SK-N-SH (cell line): ENCODE results near the gene TSSK2.

Source experiments
- CHD2 ChIP-seq: fragments of 150-350 bp; IDR thresholded peaks from 2 replicates; pipeline ENCODE4 v1.6.1; 2018; ENCODE audit warnings: low read length; ENCODE audit not compliant: partially characterized antibody
- EZH2phosphoT487 ChIP-seq: fragments of 200-600 bp; sonication (generic); IDR thresholded peaks from 2 replicates; pipeline ENCODE4 v1.6.1; 2017; ENCODE audit warnings: low read depth, mixed run types, mild to moderate bottlenecking, antibody characterized with exemption, moderate library complexity, borderline replicate concordance
- MXI1 ChIP-seq: IDR thresholded peaks from 2 replicates; pipeline ENCODE4 v1.6.1; 2012; ENCODE audit warnings: mild to moderate bottlenecking, low read depth, low read length, improper control_type of control experiment
- POLR2AphosphoS5 ChIP-seq: IDR thresholded peaks from 2 replicates; pipeline ENCODE4 v1.6.1; 2012; ENCODE audit warnings: low read depth, low read length
- RAD21 ChIP-seq: IDR thresholded peaks from 2 replicates; pipeline ENCODE4 v1.6.1; 2012; ENCODE audit warnings: mild to moderate bottlenecking, low read length
- RFX5 ChIP-seq: IDR thresholded peaks from 2 replicates; pipeline ENCODE4 v1.6.1; 2012; ENCODE audit warnings: mild to moderate bottlenecking, improper control_type of control experiment, low read length
- SMC3 ChIP-seq: IDR thresholded peaks from 2 replicates; pipeline ENCODE4 v1.6.1; 2012; ENCODE audit warnings: low read depth, low read length, improper control_type of control experiment
- TAF1 ChIP-seq: IDR thresholded peaks from 2 replicates; pipeline ENCODE4 v1.6.1; 2012; ENCODE audit warnings: low read depth, mild to moderate bottlenecking, low read length, moderate library complexity, borderline replicate concordance
- USF2 ChIP-seq: fragments of 150-350 bp; IDR thresholded peaks from 2 replicates; pipeline ENCODE4 v1.6.1; 2017; ENCODE audit warnings: antibody characterized with exemption, low read length, low read depth, borderline replicate concordance
- YY1 ChIP-seq: IDR thresholded peaks from 2 replicates; pipeline ENCODE4 v1.4.0; 2012; ENCODE audit warnings: low read depth, mild to moderate bottlenecking
- TF ChIP-seq, protein P1 (sequence below): fragments of 200-600 bp; sonication (generic); IDR thresholded peaks from 2 replicates; pipeline ENCODE4 v1.6.1; 2017; ENCODE audit warnings: antibody characterized with exemption, mild to moderate bottlenecking, moderate library complexity
- TF ChIP-seq, protein P2 (sequence below): IDR thresholded peaks from 2 replicates; pipeline ENCODE4 v1.6.1; 2012; ENCODE audit warnings: mild to moderate bottlenecking, low read depth, low read length, moderate library complexity

GRCh38 chr22:19129871-19130270 lies 1.2 kb upstream of the TSSK2 start:
- TF ChIP-seq, protein P1, sequence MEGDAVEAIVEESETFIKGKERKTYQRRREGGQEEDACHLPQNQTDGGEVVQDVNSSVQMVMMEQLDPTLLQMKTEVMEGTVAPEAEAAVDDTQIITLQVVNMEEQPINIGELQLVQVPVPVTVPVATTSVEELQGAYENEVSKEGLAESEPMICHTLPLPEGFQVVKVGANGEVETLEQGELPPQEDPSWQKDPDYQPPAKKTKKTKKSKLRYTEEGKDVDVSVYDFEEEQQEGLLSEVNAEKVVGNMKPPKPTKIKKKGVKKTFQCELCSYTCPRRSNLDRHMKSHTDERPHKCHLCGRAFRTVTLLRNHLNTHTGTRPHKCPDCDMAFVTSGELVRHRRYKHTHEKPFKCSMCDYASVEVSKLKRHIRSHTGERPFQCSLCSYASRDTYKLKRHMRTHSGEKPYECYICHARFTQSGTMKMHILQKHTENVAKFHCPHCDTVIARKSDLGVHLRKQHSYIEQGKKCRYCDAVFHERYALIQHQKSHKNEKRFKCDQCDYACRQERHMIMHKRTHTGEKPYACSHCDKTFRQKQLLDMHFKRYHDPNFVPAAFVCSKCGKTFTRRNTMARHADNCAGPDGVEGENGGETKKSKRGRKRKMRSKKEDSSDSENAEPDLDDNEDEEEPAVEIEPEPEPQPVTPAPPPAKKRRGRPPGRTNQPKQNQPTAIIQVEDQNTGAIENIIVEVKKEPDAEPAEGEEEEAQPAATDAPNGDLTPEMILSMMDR: no peak
- TF ChIP-seq CHD2: no peak
- no peak for TF ChIP-seq RAD21
- no peak for TF ChIP-seq USF2
- TF ChIP-seq SMC3: no peak
- TF ChIP-seq TAF1: no peak
- no peak for TF ChIP-seq MXI1
- no peak for TF ChIP-seq YY1
- TF ChIP-seq POLR2AphosphoS5: no peak
- no peak for TF ChIP-seq RFX5
- TF ChIP-seq, protein P2, sequence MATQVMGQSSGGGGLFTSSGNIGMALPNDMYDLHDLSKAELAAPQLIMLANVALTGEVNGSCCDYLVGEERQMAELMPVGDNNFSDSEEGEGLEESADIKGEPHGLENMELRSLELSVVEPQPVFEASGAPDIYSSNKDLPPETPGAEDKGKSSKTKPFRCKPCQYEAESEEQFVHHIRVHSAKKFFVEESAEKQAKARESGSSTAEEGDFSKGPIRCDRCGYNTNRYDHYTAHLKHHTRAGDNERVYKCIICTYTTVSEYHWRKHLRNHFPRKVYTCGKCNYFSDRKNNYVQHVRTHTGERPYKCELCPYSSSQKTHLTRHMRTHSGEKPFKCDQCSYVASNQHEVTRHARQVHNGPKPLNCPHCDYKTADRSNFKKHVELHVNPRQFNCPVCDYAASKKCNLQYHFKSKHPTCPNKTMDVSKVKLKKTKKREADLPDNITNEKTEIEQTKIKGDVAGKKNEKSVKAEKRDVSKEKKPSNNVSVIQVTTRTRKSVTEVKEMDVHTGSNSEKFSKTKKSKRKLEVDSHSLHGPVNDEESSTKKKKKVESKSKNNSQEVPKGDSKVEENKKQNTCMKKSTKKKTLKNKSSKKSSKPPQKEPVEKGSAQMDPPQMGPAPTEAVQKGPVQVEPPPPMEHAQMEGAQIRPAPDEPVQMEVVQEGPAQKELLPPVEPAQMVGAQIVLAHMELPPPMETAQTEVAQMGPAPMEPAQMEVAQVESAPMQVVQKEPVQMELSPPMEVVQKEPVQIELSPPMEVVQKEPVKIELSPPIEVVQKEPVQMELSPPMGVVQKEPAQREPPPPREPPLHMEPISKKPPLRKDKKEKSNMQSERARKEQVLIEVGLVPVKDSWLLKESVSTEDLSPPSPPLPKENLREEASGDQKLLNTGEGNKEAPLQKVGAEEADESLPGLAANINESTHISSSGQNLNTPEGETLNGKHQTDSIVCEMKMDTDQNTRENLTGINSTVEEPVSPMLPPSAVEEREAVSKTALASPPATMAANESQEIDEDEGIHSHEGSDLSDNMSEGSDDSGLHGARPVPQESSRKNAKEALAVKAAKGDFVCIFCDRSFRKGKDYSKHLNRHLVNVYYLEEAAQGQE: no peak
- no peak for TF ChIP-seq EZH2phosphoT487
